IMR-90 (cell line): ENCODE results near the gene ABCC9. TPM values are rescaled to one million over a fixed set of nuclear protein-coding genes. Genes with fewer than 3 reads are reported as not detected.

Experiments used
- ATAC-seq: fragments of 200-7000 bp; cut with Tn5 transposase; 2 replicates; pipeline ENCODE4 v1.9.1; 2020; ENCODE audit warnings: low read depth, mild to moderate bottlenecking, moderate library complexity
- BruUV-seq: library from RNA; stranded (reverse); fragments of 400-500 nt; replicated peaks from 2 replicates; lab custom pipeline; 2021; lab: Mats Ljungman, UMichigan
- CTCF ChIA-PET: fragments of 300-600 bp; formaldehyde crosslinking; extraction: SDS; loops from one replicate; lab custom pipeline; 2021; ENCODE audit warnings: antibody characterized with exemption; lab: Yijun Ruan, JAX
- POLR2A ChIA-PET: fragments of 300-600 bp; sonication (Branson Sonifier 250); formaldehyde crosslinking; loops from one replicate; lab custom pipeline; 2022; ENCODE audit warnings: antibody characterized with exemption; ENCODE audit not compliant: unreplicated experiment; lab: Charles Lee
- DNase-seq: peaks from one replicate; pipeline ENCODE4 v3.0.0; 2013
- H2AFZ ChIP-seq: replicated peaks from 2 replicates; pipeline ENCODE3; 2013; ENCODE audit warnings: low read length, mild to moderate bottlenecking; ENCODE audit not compliant: poor library complexity
- H2AK5ac ChIP-seq: 2 replicates; pipeline ENCODE4 v1.6.1; 2013; ENCODE audit warnings: low read depth, low read length, inconsistent platforms
- H2AK9ac ChIP-seq: replicated peaks from 2 replicates; pipeline ENCODE3; 2013; ENCODE audit warnings: mild to moderate bottlenecking, low read depth, low read length, moderate library complexity; ENCODE audit not compliant: poor library complexity
- H2BK120ac ChIP-seq: 2 replicates; pipeline ENCODE4 v1.6.1; 2013; ENCODE audit warnings: low read depth, low read length, inconsistent platforms
- H2BK15ac ChIP-seq: 3 replicates; pipeline ENCODE4 v1.6.1; 2013; ENCODE audit warnings: low read depth, low read length, inconsistent platforms
- H2BK20ac ChIP-seq: 2 replicates; pipeline ENCODE4 v1.6.1; 2013; ENCODE audit warnings: low read depth, mild to moderate bottlenecking, inconsistent platforms, low read length, moderate library complexity
- H2BK5ac ChIP-seq: 2 replicates; pipeline ENCODE4 v1.6.1; 2013; ENCODE audit warnings: mild to moderate bottlenecking, low read depth, low read length, inconsistent platforms; ENCODE audit not compliant: poor library complexity, severe bottlenecking
- H3K14ac ChIP-seq: replicated peaks from 2 replicates; pipeline ENCODE4 v1.6.1; 2013; ENCODE audit warnings: low read depth, low read length, inconsistent platforms
- H3K18ac ChIP-seq: 2 replicates; pipeline ENCODE4 v1.6.1; 2013; ENCODE audit warnings: low read depth, low read length, control low read depth
- H3K23ac ChIP-seq: 2 replicates; pipeline ENCODE4 v1.6.1; 2013; ENCODE audit warnings: low read depth, low read length, inconsistent platforms
- H3K27ac ChIP-seq: 2 replicates; pipeline ENCODE4 v1.5.1; 2013; ENCODE audit warnings: mild to moderate bottlenecking, control low read depth, low read length; ENCODE audit not compliant: insufficient read depth
- H3K27me3 ChIP-seq: 2 replicates; pipeline ENCODE4 v1.6.1; 2013; ENCODE audit warnings: low read length; ENCODE audit not compliant: control insufficient read depth, insufficient read depth
- H3K36me3 ChIP-seq: 2 replicates; pipeline ENCODE4 v1.6.1; 2013; ENCODE audit warnings: low read length, mixed read lengths; ENCODE audit not compliant: control insufficient read depth, insufficient read depth
- H3K4ac ChIP-seq: 2 replicates; pipeline ENCODE4 v1.6.1; 2013; ENCODE audit warnings: low read depth, low read length, inconsistent platforms
- H3K4me1 ChIP-seq: 2 replicates; pipeline ENCODE4 v1.6.1; 2013; ENCODE audit warnings: low read length, mixed read lengths; ENCODE audit not compliant: control insufficient read depth, insufficient read depth
- H3K4me2 ChIP-seq: 2 replicates; pipeline ENCODE4 v1.6.1; 2013; ENCODE audit warnings: low read depth, mild to moderate bottlenecking, control low read depth, low read length, moderate library complexity
- H3K4me3 ChIP-seq: 2 replicates; pipeline ENCODE4 v1.5.1; 2013; ENCODE audit warnings: low read depth, mild to moderate bottlenecking, control low read depth, low read length, moderate library complexity; ENCODE audit not compliant: insufficient read depth
- H3K56ac ChIP-seq: 2 replicates; pipeline ENCODE4 v1.6.1; 2013; ENCODE audit warnings: low read length, inconsistent platforms; ENCODE audit not compliant: insufficient read depth; ENCODE audit errors: extremely low read depth
- H3K79me1 ChIP-seq, 2 experiments: 2 replicates each; pipeline ENCODE4 v1.6.1; 2013; ENCODE audit warnings: low read length in 2 of 2, inconsistent platforms in 1 of 2, low read depth in 1 of 2
- H3K9ac ChIP-seq: 2 replicates; pipeline ENCODE4 v1.6.1; 2013; ENCODE audit warnings: low read depth, low read length, control low read depth
- H3K9me1 ChIP-seq: 2 replicates; pipeline ENCODE4 v1.6.1; 2013; ENCODE audit warnings: low read length, inconsistent platforms; ENCODE audit not compliant: insufficient read depth
- H3K9me3 ChIP-seq: 2 replicates; pipeline ENCODE4 v1.6.1; 2013; ENCODE audit warnings: low read length; ENCODE audit not compliant: control insufficient read depth, insufficient read depth
- H4K20me1 ChIP-seq: 2 replicates; pipeline ENCODE4 v1.6.1; 2013; ENCODE audit warnings: low read length, inconsistent platforms; ENCODE audit not compliant: insufficient read depth
- H4K5ac ChIP-seq: 2 replicates; pipeline ENCODE4 v1.6.1; 2013; ENCODE audit warnings: mild to moderate bottlenecking, low read depth, low read length, control low read depth
- H4K8ac ChIP-seq, 2 experiments: 2 replicates each; pipeline ENCODE4 v1.6.1; 2013; ENCODE audit warnings: low read depth in 2 of 2, low read length in 2 of 2, control low read depth in 1 of 2, inconsistent platforms in 1 of 2
- H4K91ac ChIP-seq: 2 replicates; pipeline ENCODE4 v1.6.1; 2013; ENCODE audit warnings: low read depth, low read length, inconsistent platforms; ENCODE audit not compliant: insufficient read depth
- BHLHE40 ChIP-seq: fragments of 150-350 bp; IDR thresholded peaks from 2 replicates; pipeline ENCODE4 v1.6.1; 2016; ENCODE audit warnings: mild to moderate bottlenecking, low read depth, low read length
- CEBPB ChIP-seq: IDR thresholded peaks from 2 replicates; pipeline ENCODE4 v1.6.1; 2012; ENCODE audit warnings: low read depth, low read length, improper control_type of control experiment
- CHD1 ChIP-seq: IDR thresholded peaks from 2 replicates; pipeline ENCODE4 v1.6.1; 2012; ENCODE audit warnings: low read depth, low read length, improper control_type of control experiment
- CTCF ChIP-seq: conservative IDR thresholded peaks from 2 replicates; pipeline ENCODE4 v1.5.1; 2012; ENCODE audit warnings: mild to moderate bottlenecking, low read depth, low read length, improper control_type of control experiment
- ELK1 ChIP-seq: fragments of 150-350 bp; IDR thresholded peaks from 2 replicates; pipeline ENCODE4 v1.6.1; 2016; ENCODE audit warnings: low read depth, mild to moderate bottlenecking, low read length, moderate library complexity, borderline replicate concordance
- FOS ChIP-seq: fragments of 150-350 bp; IDR thresholded peaks from 2 replicates; pipeline ENCODE4 v1.6.1; 2016; ENCODE audit warnings: low read depth, low read length
- MAFK ChIP-seq: IDR thresholded peaks from 2 replicates; pipeline ENCODE4 v1.6.1; 2012; ENCODE audit warnings: low read depth, low read length, improper control_type of control experiment
- MAZ ChIP-seq: IDR thresholded peaks from 2 replicates; pipeline ENCODE4 v1.6.1; 2012; ENCODE audit warnings: low read depth, mild to moderate bottlenecking, low read length, improper control_type of control experiment, moderate library complexity, borderline replicate concordance
- MXI1 ChIP-seq: IDR thresholded peaks from 2 replicates; pipeline ENCODE4 v1.6.1; 2012; ENCODE audit warnings: low read depth, mild to moderate bottlenecking, low read length, moderate library complexity, borderline replicate concordance
- NFE2L2 ChIP-seq: fragments of 150-350 bp; IDR thresholded peaks from 2 replicates; pipeline ENCODE4 v1.6.1; 2016; ENCODE audit warnings: low read depth, mild to moderate bottlenecking, low read length
- POLR2A ChIP-seq: IDR thresholded peaks from 2 replicates; pipeline ENCODE4 v1.6.1; 2012; ENCODE audit warnings: mild to moderate bottlenecking, low read depth, low read length
- RAD21 ChIP-seq: IDR thresholded peaks from 2 replicates; pipeline ENCODE4 v1.6.1; 2012; ENCODE audit warnings: low read length, improper control_type of control experiment
- RCOR1 ChIP-seq: IDR thresholded peaks from 2 replicates; pipeline ENCODE4 v1.6.1; 2012; ENCODE audit warnings: mild to moderate bottlenecking, low read length, improper control_type of control experiment; ENCODE audit not compliant: insufficient replicate concordance
- RFX5 ChIP-seq: IDR thresholded peaks from 2 replicates; pipeline ENCODE4 v1.8.0; 2012; ENCODE audit warnings: low read depth, mild to moderate bottlenecking, low read length, moderate library complexity
- SMC3 ChIP-seq: fragments of 150-350 bp; IDR thresholded peaks from 2 replicates; pipeline ENCODE4 v1.6.1; 2016; ENCODE audit warnings: low read depth, mild to moderate bottlenecking, antibody characterized with exemption, low read length, moderate library complexity
- USF2 ChIP-seq: fragments of 150-350 bp; IDR thresholded peaks from 2 replicates; pipeline ENCODE4 v1.6.1; 2017; ENCODE audit warnings: mild to moderate bottlenecking, antibody characterized with exemption, low read length, low read depth
- WGBS, 2 experiments: methylation state at CpG; one replicate each; pipeline versions ENCODE4 v1.1.5 to v1.1.7; 2013; ENCODE audit warnings: missing lambda C conversion rate in 2 of 2; ENCODE audit not compliant: insufficient read length in 1 of 2; ENCODE audit errors: extremely low coverage in 2 of 2; 5-methylcytosine and 5-hydroxymethylcytosine counted together
- dilution Hi-C: fragments of 300-500 bp; cut with HindIII; formaldehyde crosslinking; loops from one replicate; pipeline ENCODE4 v1.14.3; 2018; ENCODE audit warnings: low sequenced_read_pairs; ENCODE audit not compliant: unreplicated experiment
- in situ Hi-C: fragments of 300-500 bp; cut with MboI; formaldehyde crosslinking; loops from 3 replicates; pipeline ENCODE4 v1.14.3; 2019; ENCODE audit warnings: low sequenced_read_pairs, inconsistent platforms, mixed read lengths
- intact Hi-C: fragments of 100-400 bp; cut with micrococcal nuclease; formaldehyde crosslinking; loops from 2 replicates; pipeline ENCODE4 v1.10.0; 2022
- polyA plus RNA-seq, 3 experiments: library from polyadenylated mRNA; depleted of rRNA; stranded (reverse); fragments of >200 nt; gene quantifications; 2 replicates each; pipeline ENCODE4 v1.2.3, GENCODE V29; 2012; ENCODE audit warnings: low replicate concordance in 1 of 3
- total RNA-seq: library from RNA; depleted of rRNA; stranded (reverse); fragments of >200 nt; gene quantifications from 2 replicates; pipeline ENCODE4 v1.2.3, GENCODE V29; 2012

ABCC9 gene
- total and polyA plus RNA-seq, 2 of the 4 experiments (the other 2 are of a cell fraction): 1.2 to 6.6 TPM

DNA sequence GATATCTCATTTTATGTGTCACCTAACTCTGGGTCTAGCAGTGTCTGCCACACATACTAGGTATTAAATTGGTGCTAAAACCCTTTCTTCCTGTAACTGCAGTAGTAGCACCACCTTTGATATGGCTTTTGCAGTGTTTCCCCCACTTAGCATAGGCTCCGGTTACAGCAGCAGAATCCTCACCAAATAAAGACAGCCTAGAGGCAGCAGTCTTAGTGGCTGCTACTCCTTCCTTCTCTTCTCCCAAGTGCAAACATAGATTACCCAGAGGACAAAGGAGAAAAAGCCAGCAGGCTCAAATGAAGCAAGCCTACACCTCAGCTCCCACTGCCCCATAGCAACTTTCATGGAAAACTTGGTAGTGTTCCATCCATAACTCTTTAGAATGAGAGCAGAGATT, 30.1 kb upstream of the ABCC9 start:
- Histone ChIP-seq H3K4me2 (no peak overlapping the region), H3K27ac (no peak overlapping the region), H3K79me1 (no peaks in the 10 kb centered on the region), H3K9ac (no peak overlapping the region), H2BK20ac (no peak overlapping the region), H2AK5ac (no peak overlapping the region), H4K5ac (no peak overlapping the region), H3K9me1 (no peaks in the 10 kb centered on the region), H3K56ac (no peak overlapping the region), H2AK9ac (no peak overlapping the region), H2AFZ (no peak overlapping the region), H4K91ac (no peak overlapping the region), H2BK5ac (no peak overlapping the region), H3K9me3 (no peaks in the 10 kb centered on the region), H3K18ac (no peak overlapping the region), H3K27me3 (no peaks in the 10 kb centered on the region), H2BK120ac (no peak overlapping the region), H3K4ac (no peak overlapping the region), H3K36me3 (no peaks in the 10 kb centered on the region), H3K4me3 (no peak overlapping the region), H3K14ac (no peak overlapping the region; the same call in 1 of the 2 replicates), H3K23ac (peak overlapping the region; percentile 64; the same call in 1 of the 2 replicates), H2BK15ac (no peak overlapping the region), H4K8ac (no peak overlapping the region), H3K4me1 (no peaks in the 10 kb centered on the region), H4K20me1 (no peaks in the 10 kb centered on the region)
- ATAC-seq: peak; percentile 66
- no TSS peak for BruUV-seq
- CTCF ChIA-PET: no interaction called here
- POLR2A ChIA-PET: no interaction called here
- DNase-seq: no peak
- no CpG with 5 or more reads among the region's 1 CpG for WGBS, 2 experiments
- TF ChIP-seq ELK1 (no peak), POLR2A (no peak), RAD21 (no peak), MAFK (no peak), MAZ (no peak), USF2 (no peak), CHD1 (no peak), RCOR1 (no peak), BHLHE40 (no peak), SMC3 (no peak), CEBPB (no peak), MXI1 (no peak), CTCF (no peak), NFE2L2 (no peak), RFX5 (no peak), FOS (no peak)
- in situ Hi-C loops (no loop called here), dilution Hi-C loops (no loop called here), intact Hi-C loops (no loop called here)
